Stimulated activated CD4-positive, alpha-beta T cell treated with anti-CD3 and anti-CD28 coated beads, Interleukin-1b, Interleukin-23, amount 100 ng/mL, for 4 hours (primary cell): Measurements from ENCODE around the gene ITFG1.

Experiments used
- DNase-seq, 2 donors: peaks; one replicate each; pipeline ENCODE4 v3.0.0-alpha.2; 2020; ENCODE audit warnings: low read depth in 2 of 2

ITFG1 gene

DNA sequence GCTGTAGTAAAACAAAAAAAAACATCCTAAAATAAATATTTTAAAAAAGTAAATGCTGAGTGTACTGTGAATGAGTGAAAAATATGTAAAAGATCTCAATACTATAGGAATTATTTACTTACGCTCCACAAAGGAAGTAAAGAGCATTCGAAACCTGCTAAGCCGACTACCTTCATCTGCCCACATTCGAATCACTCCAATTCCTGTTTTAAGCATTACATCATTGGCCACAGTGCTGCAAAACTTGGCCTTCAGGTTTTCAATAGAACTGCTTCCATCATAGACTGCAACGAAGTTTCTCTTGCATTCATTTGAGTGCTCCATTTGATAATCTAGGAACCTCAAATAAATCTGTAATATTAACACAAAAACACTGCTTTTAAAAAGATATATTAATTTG is 351.5 kb downstream of the ITFG1 start:
- DNase-seq: no peak
